NCI-H2196 treated with DMSO at 0.1 percent for 48 hours (cell line): Measurements from ENCODE around the gene CD53.
"Not testable (repeated sequence)": the region's sequence is repeated elsewhere in the genome, so short reads cannot be mapped to it uniquely, and the experiment has no call there.

Experiments
- DNase-seq: peaks from one replicate; lab custom pipeline; 2025; ENCODE audit not compliant: unreplicated experiment; lab: John Stamatoyannopoulos, UW

Gene CD53

GRCh38 chr1:110872745-110873720 is at the start of gene CD53:
CD53 (plus strand) TSS chr1:110873148; CDS start chr1:110891409, 18,261 bp downstream.
- DNase-seq = no peak

GRCh38 chr1:110824192-110824591 is 48.8 kb upstream of the CD53 start:
- DNase-seq = no peak

- DNase-seq = peak; percentile 55
These were observed 42.9 kb upstream of the CD53 start for GRCh38 chr1:110829955-110830553.

- not testable (repeated sequence) for DNase-seq
These were observed 39.2 kb upstream of the CD53 start for GRCh38 chr1:110833779-110834178.

- no peak for DNase-seq
These were observed 26.1 kb upstream of the CD53 start for GRCh38 chr1:110846861-110847260.

GRCh38 chr1:110850145-110850544 is 22.8 kb upstream of the CD53 start:
- no peak for DNase-seq

- DNase-seq = no peak
These were observed 22.3 kb upstream of the CD53 start for GRCh38 chr1:110850627-110851026.

- DNase-seq = no peak
These were observed 19.8 kb upstream of the CD53 start for GRCh38 chr1:110853135-110853534.

- no peak for DNase-seq
These were observed 16.5 kb upstream of the CD53 start for GRCh38 chr1:110856410-110856809.

GRCh38 chr1:110857964-110858948 is 14.7 kb upstream of the CD53 start:
- DNase-seq = no peak

GRCh38 chr1:110859062-110859461 is 13.9 kb upstream of the CD53 start:
- no peak for DNase-seq

- no peak for DNase-seq
These were observed 12.8 kb upstream of the CD53 start for GRCh38 chr1:110860174-110860573.

GRCh38 chr1:110860620-110861019 is 12.3 kb upstream of the CD53 start:
- not testable (repeated sequence) for DNase-seq

- DNase-seq = not testable (repeated sequence)
These were observed 11.0 kb upstream of the CD53 start for GRCh38 chr1:110861942-110862341.

- no peak for DNase-seq
These were observed 8.7 kb upstream of the CD53 start for GRCh38 chr1:110864287-110864686.

GRCh38 chr1:110870721-110871388 is 2.1 kb upstream of the CD53 start:
- DNase-seq = no peak

GRCh38 chr1:110872366-110872744 is 593 bp upstream of the CD53 start:
- DNase-seq = no peak

GRCh38 chr1:110873856-110874255 is 908 bp downstream of the CD53 start:
- DNase-seq = no peak

- no peak for DNase-seq
These were observed 1.6 kb downstream of the CD53 start for GRCh38 chr1:110874324-110875215.
